Ishikawa (cell line): ENCODE data around the gene SART3.

ENCODE experiments used
- CEBPB ChIP-seq: IDR thresholded peaks from 2 replicates; pipeline ENCODE4 v1.6.1; 2012
- CREB1 ChIP-seq: IDR thresholded peaks from 2 replicates; pipeline ENCODE4 v1.6.1; 2012; ENCODE audit warnings: low read depth
- EGR1 ChIP-seq: IDR thresholded peaks from 2 replicates; pipeline ENCODE4 v1.6.1; 2012
- EP300 ChIP-seq: IDR thresholded peaks from 2 replicates; pipeline ENCODE4 v1.6.1; 2012; ENCODE audit warnings: borderline replicate concordance
- FOXM1 ChIP-seq: IDR thresholded peaks from 2 replicates; pipeline ENCODE4 v1.6.1; 2012; ENCODE audit warnings: low read depth, borderline replicate concordance
- NFIC ChIP-seq: IDR thresholded peaks from 2 replicates; pipeline ENCODE4 v1.6.1; 2012
- RAD21 ChIP-seq: IDR thresholded peaks from 2 replicates; pipeline ENCODE4 v1.6.1; 2012; ENCODE audit warnings: low read depth
- REST ChIP-seq: IDR thresholded peaks from 2 replicates; pipeline ENCODE4 v1.6.1; 2012; ENCODE audit warnings: low read depth, mild to moderate bottlenecking
- TAF1 ChIP-seq: IDR thresholded peaks from 2 replicates; pipeline ENCODE4 v1.6.1; 2012; ENCODE audit warnings: low read depth, mild to moderate bottlenecking
- TCF12 ChIP-seq: IDR thresholded peaks from 2 replicates; pipeline ENCODE4 v1.6.1; 2012; ENCODE audit warnings: low read depth
- TEAD4 ChIP-seq: IDR thresholded peaks from 2 replicates; pipeline ENCODE4 v1.6.1; 2012
- YY1 ChIP-seq: IDR thresholded peaks from 2 replicates; pipeline ENCODE4 v1.6.1; 2012; ENCODE audit warnings: low read depth
- ZBTB7A ChIP-seq: IDR thresholded peaks from 2 replicates; pipeline ENCODE4 v1.6.1; 2012; ENCODE audit warnings: low read depth
- TF ChIP-seq, protein P1 (sequence below): IDR thresholded peaks from 2 replicates; pipeline ENCODE4 v1.6.1; 2012
- TF ChIP-seq, protein P2 (sequence below): IDR thresholded peaks from 2 replicates; pipeline ENCODE4 v1.6.1; 2012

Gene SART3

GRCh38 chr12:108608616-108609015, 47.6 kb upstream of the SART3 start:
- TF ChIP-seq CEBPB (no peak), TEAD4 (no peak), REST (no peak), CREB1 (no peak), ZBTB7A (no peak), EGR1 (no peak), RAD21 (no peak), NFIC (no peak)
- TF ChIP-seq, protein P1, sequence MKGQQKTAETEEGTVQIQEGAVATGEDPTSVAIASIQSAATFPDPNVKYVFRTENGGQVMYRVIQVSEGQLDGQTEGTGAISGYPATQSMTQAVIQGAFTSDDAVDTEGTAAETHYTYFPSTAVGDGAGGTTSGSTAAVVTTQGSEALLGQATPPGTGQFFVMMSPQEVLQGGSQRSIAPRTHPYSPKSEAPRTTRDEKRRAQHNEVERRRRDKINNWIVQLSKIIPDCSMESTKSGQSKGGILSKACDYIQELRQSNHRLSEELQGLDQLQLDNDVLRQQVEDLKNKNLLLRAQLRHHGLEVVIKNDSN: no peak

- TF ChIP-seq TEAD4 (no peak), ZBTB7A (no peak), EGR1 (no peak), CEBPB (no peak), EP300 (no peak), CREB1 (no peak), TAF1 (no peak), REST (no peak), NFIC (no peak), RAD21 (no peak), TCF12 (no peak), FOXM1 (no peak), YY1 (no peak)
- TF ChIP-seq, protein P2, sequence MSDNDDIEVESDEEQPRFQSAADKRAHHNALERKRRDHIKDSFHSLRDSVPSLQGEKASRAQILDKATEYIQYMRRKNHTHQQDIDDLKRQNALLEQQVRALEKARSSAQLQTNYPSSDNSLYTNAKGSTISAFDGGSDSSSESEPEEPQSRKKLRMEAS: no peak
- TF ChIP-seq, protein P1: no peak
These were observed 47.1 kb upstream of the SART3 start for GRCh38 chr12:108607981-108608600.

DNA sequence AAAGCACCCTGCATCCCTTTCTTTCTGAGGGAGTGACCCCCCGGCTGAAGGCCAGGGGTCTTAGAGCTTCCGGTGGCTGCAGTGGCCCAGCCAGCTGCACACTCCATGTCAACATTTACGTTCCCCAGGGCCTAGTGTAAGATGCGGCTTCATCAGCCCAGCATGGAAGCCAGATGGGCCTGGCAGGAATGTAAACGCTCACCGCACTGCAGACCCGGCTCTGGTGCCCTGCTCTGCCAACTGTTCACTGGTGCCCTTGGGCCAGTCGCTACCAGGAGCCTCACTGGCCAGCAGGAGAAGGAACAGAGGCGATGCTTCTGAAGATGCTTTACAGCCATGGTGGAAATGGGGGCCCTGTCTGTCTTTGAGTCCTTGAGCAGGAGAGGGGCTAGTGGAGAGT, 45.5 kb upstream of the SART3 start:
- TF ChIP-seq TCF12: no peak
- TF ChIP-seq CEBPB: no peak
- no peak for TF ChIP-seq CREB1
- TF ChIP-seq, protein P1: no peak
- no peak for TF ChIP-seq YY1
- TF ChIP-seq FOXM1: no peak
- no peak for TF ChIP-seq EP300
- no peak for TF ChIP-seq ZBTB7A
- TF ChIP-seq TAF1: no peak
- TF ChIP-seq TEAD4: no peak

DNA sequence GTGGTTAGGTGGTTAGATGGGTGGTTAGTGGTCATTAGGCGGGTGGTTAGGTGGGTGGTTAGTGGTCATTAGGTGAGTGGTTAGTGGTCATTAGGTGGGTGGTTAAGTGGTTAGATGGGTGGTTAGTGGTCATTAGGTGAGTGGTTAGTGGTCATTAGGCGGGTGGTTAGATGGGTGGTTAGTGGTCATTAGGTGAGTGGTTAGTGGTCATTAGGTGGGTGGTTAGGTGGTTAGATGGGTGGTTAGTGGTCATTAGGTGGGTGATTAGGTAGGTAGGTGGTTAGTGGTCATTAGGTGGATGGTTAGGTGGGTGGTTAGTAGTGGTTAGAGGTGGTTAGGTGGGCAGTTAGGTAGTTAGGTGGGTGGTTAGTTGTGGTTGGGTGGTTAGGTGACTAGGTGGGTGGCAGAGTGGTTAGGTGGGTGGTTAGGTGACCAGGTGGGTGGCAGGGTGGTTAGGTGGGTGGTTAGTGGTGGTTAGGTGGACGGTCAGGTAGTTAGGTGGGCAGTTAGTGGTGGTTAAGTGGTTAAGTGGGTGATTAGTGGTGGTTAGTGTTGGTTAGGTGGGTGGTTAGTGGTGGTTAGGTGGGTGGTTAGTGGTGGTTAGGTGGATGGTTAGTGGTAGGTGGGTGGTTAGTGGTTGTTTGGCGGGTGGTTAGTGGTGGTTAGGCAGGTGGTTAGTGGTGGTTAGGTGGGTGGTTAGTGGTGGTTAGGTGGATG, 44.9 kb upstream of the SART3 start:
- no peak for TF ChIP-seq RAD21
- TF ChIP-seq CREB1: no peak
- TF ChIP-seq TAF1: no peak
- no peak for TF ChIP-seq NFIC
- TF ChIP-seq, protein P1: no peak
- TF ChIP-seq EGR1: no peak
- no peak for TF ChIP-seq TCF12
- no peak for TF ChIP-seq REST
- no peak for TF ChIP-seq EP300
- TF ChIP-seq, protein P2: no peak
- no peak for TF ChIP-seq YY1
- TF ChIP-seq FOXM1: no peak
- no peak for TF ChIP-seq CEBPB
- TF ChIP-seq TEAD4: no peak
- TF ChIP-seq ZBTB7A: no peak
